ENCODE measurements around the gene RIIAD1. TPM values are rescaled to one million over a fixed set of nuclear protein-coding genes. Genes with fewer than 3 reads are reported as not detected.

The RIIAD1 gene
- total RNA-seq, 1 experiment from 2014 or later: not detected

DNA sequence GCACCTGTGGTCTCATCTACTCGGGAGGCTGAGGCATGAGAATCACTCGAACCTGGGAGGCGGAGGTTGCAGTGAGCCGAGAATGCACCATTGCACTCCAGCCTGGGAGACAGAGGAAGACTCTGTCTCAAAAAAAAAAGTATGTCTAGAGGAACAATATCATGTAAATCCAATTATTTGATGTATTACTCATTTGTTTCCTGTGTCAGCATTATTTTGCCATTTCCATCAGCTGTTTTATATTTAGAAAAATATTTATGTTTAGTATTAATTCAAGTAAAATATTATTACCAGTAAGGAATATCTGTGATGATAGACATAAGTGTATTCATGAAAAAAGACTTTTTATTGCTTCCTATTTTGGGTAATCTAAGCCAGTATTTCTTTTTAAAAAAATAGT, 56.0 kb downstream of the RIIAD1 start:
- intact Hi-C loops (cut with micrococcal nuclease; ENCODE audit: unreplicated experiment): no loop called here

More for the DNA sequence above, 56.0 kb downstream of the RIIAD1 start:
- TF ChIP-seq, protein P1, sequence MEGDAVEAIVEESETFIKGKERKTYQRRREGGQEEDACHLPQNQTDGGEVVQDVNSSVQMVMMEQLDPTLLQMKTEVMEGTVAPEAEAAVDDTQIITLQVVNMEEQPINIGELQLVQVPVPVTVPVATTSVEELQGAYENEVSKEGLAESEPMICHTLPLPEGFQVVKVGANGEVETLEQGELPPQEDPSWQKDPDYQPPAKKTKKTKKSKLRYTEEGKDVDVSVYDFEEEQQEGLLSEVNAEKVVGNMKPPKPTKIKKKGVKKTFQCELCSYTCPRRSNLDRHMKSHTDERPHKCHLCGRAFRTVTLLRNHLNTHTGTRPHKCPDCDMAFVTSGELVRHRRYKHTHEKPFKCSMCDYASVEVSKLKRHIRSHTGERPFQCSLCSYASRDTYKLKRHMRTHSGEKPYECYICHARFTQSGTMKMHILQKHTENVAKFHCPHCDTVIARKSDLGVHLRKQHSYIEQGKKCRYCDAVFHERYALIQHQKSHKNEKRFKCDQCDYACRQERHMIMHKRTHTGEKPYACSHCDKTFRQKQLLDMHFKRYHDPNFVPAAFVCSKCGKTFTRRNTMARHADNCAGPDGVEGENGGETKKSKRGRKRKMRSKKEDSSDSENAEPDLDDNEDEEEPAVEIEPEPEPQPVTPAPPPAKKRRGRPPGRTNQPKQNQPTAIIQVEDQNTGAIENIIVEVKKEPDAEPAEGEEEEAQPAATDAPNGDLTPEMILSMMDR (conservative IDR thresholded peaks at IDR 0.05): no peak
- TF ChIP-seq EZH2 (IDR thresholded peaks at IDR 0.05; ENCODE audit: low read depth): no peak
- H3F3A ChIP-seq (ENCODE audit: insufficient read depth, low read depth): peaks cover 4% of the 10 kb centered on the region; the same call in 1 of the 2 replicates
- H3K9me3 ChIP-seq (ENCODE audit: insufficient read depth, low read depth): no peaks in the 10 kb centered on the region
- DNase-seq: no peak
- no peak overlapping the region for H3K4me2 ChIP-seq
- no TSS peak for BruUV-seq (replicated peaks)
- peaks cover 15% of the 10 kb centered on the region for H3K4me1 ChIP-seq (replicated peaks; ENCODE audit: insufficient read depth)
- no peaks in the 10 kb centered on the region for H3K27me3 ChIP-seq (ENCODE audit: insufficient read depth, low read depth)
- ChIA-PET CTCF (no interaction called here), POLR2A (ENCODE audit: unreplicated experiment) (no interaction called here)
- H3K9me2 ChIP-seq (ENCODE audit: insufficient read depth): no peaks in the 10 kb centered on the region
- H3K36me3 ChIP-seq (ENCODE audit: low read depth): peaks cover 4% of the 10 kb centered on the region; the same call in 1 of the 2 replicates
- no peaks in the 10 kb centered on the region for H4K20me1 ChIP-seq (ENCODE audit: insufficient read depth)
- no peak overlapping the region for H3K4me3 ChIP-seq
- no peak overlapping the region for H3K27ac ChIP-seq
- no peaks in the 10 kb centered on the region for H3K79me2 ChIP-seq (ENCODE audit: low read depth)
- H2AFZ ChIP-seq: no peak overlapping the region

Other genes with a start within 250 kb of the RIIAD1 start
- gene CGN, start 210.1 kb upstream of the RIIAD1 start, total RNA-seq (2021): 30.3 and 31.1 TPM in 2 replicates
- gene TUFT1, start 181.2 kb upstream of the RIIAD1 start, total RNA-seq (2021): 35.3 and 40.2 TPM in 2 replicates
- gene SNX27, start 109.5 kb upstream of the RIIAD1 start, total RNA-seq (2021): 24.6 and 40.1 TPM in 2 replicates
- not detected in 2 replicates for gene CELF3, start 4.7 kb upstream of the RIIAD1 start, total RNA-seq (2021)
- 80.9 and 132 TPM in 2 replicates for gene MRPL9, start 42.0 kb downstream of the RIIAD1 start, total RNA-seq (2021)
- 13.4 and 17.3 TPM in 2 replicates for gene TDRKH, start 69.0 kb downstream of the RIIAD1 start, total RNA-seq (2021)
- gene LINGO4, start 83.9 kb downstream of the RIIAD1 start, total RNA-seq (2021): not detected in 2 replicates
- 0.35 and 0.70 TPM in 2 replicates for gene RORC, start 110.3 kb downstream of the RIIAD1 start, total RNA-seq (2021)
- gene C2CD4D, start 118.3 kb downstream of the RIIAD1 start, total RNA-seq (2021): 1.4 and 1.5 TPM in 2 replicates
- not detected in 2 replicates for gene THEM5, start 132.2 kb downstream of the RIIAD1 start, total RNA-seq (2021)
- gene THEM4, start 188.0 kb downstream of the RIIAD1 start, total RNA-seq (2021): 24.1 and 41.4 TPM in 2 replicates

All from PC-9 (cell line).